K562 (cell line): Measurements from ENCODE around the gene DCUN1D3. TPM values are rescaled to one million over a fixed set of nuclear protein-coding genes. Genes with fewer than 3 reads are reported as not detected.
A peak's percentile ranks its signal among the peaks of the same experiment; 100 is the strongest.

Experiments used
- ATAC-seq: fragments of 200-7000 bp; cut with Tn5 transposase; 3 replicates; pipeline ENCODE4 v1.9.1; 2020; ENCODE audit warnings: moderate library complexity
- BruUV-seq: library from RNA; stranded (reverse); fragments of 400-500 nt; replicated peaks from 2 replicates; lab custom pipeline; 2021; lab: Mats Ljungman, UMichigan
- CTCF ChIA-PET: fragments of 300-600 bp; formaldehyde crosslinking; extraction: SDS; loops from one replicate; lab custom pipeline; 2021; ENCODE audit warnings: low intra/inter-chr PET ratio; lab: Yijun Ruan, JAX
- POLR2A ChIA-PET: fragments of 300-600, 350-650 bp; sonication (Branson Sonifier 250); formaldehyde crosslinking; extraction: SDS; loops from one replicate; lab custom pipeline; 2021; ENCODE audit warnings: antibody characterized with exemption, inconsistent platforms; lab: Yijun Ruan, JAX
- DNase-seq, 4 experiments: peaks; one replicate each; pipeline versions ENCODE4 v3.0.0 to v3.0.0-alpha.2; 2011 to 2018; ENCODE audit warnings: low spot score in 3 of 4, mixed read lengths in 3 of 4; ENCODE audit errors: extremely low read depth in 1 of 4
- FAIRE-seq: peaks from 2 replicates; lab custom pipeline; 2011; peaks lifted over from hg19 to GRCh38; lab: Jason Lieb, UNC
- H2AFZ ChIP-seq: 2 replicates; pipeline ENCODE4 v1.6.0; 2011; ENCODE audit warnings: low read depth, low read length, control low read depth, inconsistent platforms
- H3K27ac ChIP-seq: fragments of 200-600 bp; 3 replicates; pipeline ENCODE4 v1.8.0; 2011; ENCODE audit warnings: low read depth, mild to moderate bottlenecking, control low read depth, inconsistent platforms, low read length, moderate library complexity, mixed read lengths; ENCODE audit errors: extremely low read depth
- H3K27me3 ChIP-seq, 2 experiments: fragments of 300-600 bp in 1 of 2; 2 replicates in 1 of 2; 3 replicates in 1 of 2; pipeline versions ENCODE4 v1.6.0 to v1.8.0; 2011; ENCODE audit warnings: inconsistent platforms in 2 of 2, low read length in 2 of 2, mild to moderate bottlenecking in 1 of 2, mixed read lengths in 1 of 2, moderate library complexity in 1 of 2; ENCODE audit not compliant: control insufficient read depth in 2 of 2, insufficient read depth in 2 of 2
- H3K36me3 ChIP-seq: fragments of 300-600 bp; 3 replicates; pipeline ENCODE4 v1.8.0; 2011; ENCODE audit warnings: mild to moderate bottlenecking, low read length, inconsistent platforms; ENCODE audit not compliant: control insufficient read depth, insufficient read depth
- H3K4me1 ChIP-seq, 2 experiments: fragments of 200-600 bp in 1 of 2; replicated peaks in 1 of 2; 2 replicates in 1 of 2; 3 replicates in 1 of 2; pipeline versions ENCODE4 v1.5.1 to v1.8.0; 2011; ENCODE audit warnings: inconsistent platforms in 2 of 2, low read length in 2 of 2, mild to moderate bottlenecking in 1 of 2, mixed read lengths in 1 of 2, moderate library complexity in 1 of 2; ENCODE audit not compliant: control insufficient read depth in 2 of 2, insufficient read depth in 2 of 2
- H3K4me2 ChIP-seq: 2 replicates; pipeline ENCODE4 v1.6.1; 2011; ENCODE audit warnings: low read length, control low read depth, inconsistent platforms, mixed read lengths; ENCODE audit not compliant: insufficient read depth
- H3K4me3 ChIP-seq: fragments of 200-600 bp; sonication (generic), shearing (Covaris generic); 2 replicates; pipeline ENCODE4 v1.5.1; 2016; ENCODE audit warnings: control low read depth, inconsistent platforms
- H3K79me2 ChIP-seq: fragments of 200-600 bp; 3 replicates; pipeline ENCODE4 v1.8.0; 2011; ENCODE audit warnings: low read length, inconsistent platforms; ENCODE audit not compliant: control insufficient read depth, insufficient read depth
- H3K9ac ChIP-seq, 2 experiments: 2 replicates each; pipeline versions ENCODE4 v1.6.0 to v1.6.1; 2011; ENCODE audit warnings: low read depth in 2 of 2, low read length in 2 of 2, control low read depth in 1 of 2, inconsistent platforms in 1 of 2, mild to moderate bottlenecking in 1 of 2, mixed read lengths in 1 of 2; ENCODE audit not compliant: insufficient read depth in 1 of 2
- H3K9me1 ChIP-seq: one replicate; pipeline ENCODE4 v1.6.0; 2011; ENCODE audit warnings: inconsistent platforms, mild to moderate bottlenecking, low read length, moderate library complexity; ENCODE audit not compliant: control insufficient read depth, insufficient read depth
- H3K9me3 ChIP-seq: replicated peaks from 2 replicates; pipeline ENCODE4 v1.5.1; 2011; ENCODE audit warnings: low read depth, low read length, inconsistent platforms; ENCODE audit not compliant: control insufficient read depth, insufficient read depth
- H4K20me1 ChIP-seq: replicated peaks from 2 replicates; pipeline ENCODE4 v1.6.1; 2011; ENCODE audit warnings: low read length, inconsistent platforms, mixed read lengths; ENCODE audit not compliant: control insufficient read depth, insufficient read depth
- DIDO1 ChIP-seq: fragments of 450-650 bp; IDR thresholded peaks from 2 replicates; pipeline ENCODE4 v1.6.1; 2016; ENCODE audit warnings: low read depth, missing biosample characterization, missing genetic modification characterization
- ELF2 ChIP-seq: fragments of 250-450 bp; sonication (Bioruptor Pico); IDR thresholded peaks from 2 replicates; pipeline ENCODE4 v1.5.0; 2021; ENCODE audit warnings: mild to moderate bottlenecking
- ETV6 ChIP-seq, 3 experiments: fragments of 150-350 bp in 1 of 3; sonication (generic) in 1 of 3; formaldehyde crosslinking in 1 of 3; IDR thresholded peaks; 2 replicates each; pipeline versions ENCODE4 v1.6.1 to v1.8.0; 2014 to 2022; ENCODE audit warnings: borderline replicate concordance in 2 of 3, low read depth in 2 of 3, antibody characterized with exemption in 1 of 3, low read length in 1 of 3, mild to moderate bottlenecking in 1 of 3, missing genetic modification reagents in 1 of 3
- MAFG ChIP-seq: fragments of 450-650 bp; conservative IDR thresholded peaks from 2 replicates; pipeline ENCODE4 v1.6.1; 2016; ENCODE audit warnings: missing genetic modification characterization, missing compliant biosample characterization
- NEUROD1 ChIP-seq: fragments of 150-350 bp; IDR thresholded peaks from 2 replicates; pipeline ENCODE4 v1.6.1; 2014; ENCODE audit warnings: borderline replicate concordance, low read length, low read depth; ENCODE audit not compliant: partially characterized antibody
- RUNX1 ChIP-seq: sonication (generic); IDR thresholded peaks from 2 replicates; pipeline ENCODE4 v1.6.1; 2016; ENCODE audit warnings: antibody characterized with exemption, low read depth
- SRSF7 ChIP-seq: fragments of 200-400 bp; formaldehyde crosslinking; optimal IDR thresholded peaks from 2 replicates; pipeline ENCODE3; 2017; ENCODE audit warnings: mild to moderate bottlenecking, low read depth, low read length
- TSC22D4 ChIP-seq: fragments of 450-650 bp; IDR thresholded peaks from 2 replicates; pipeline ENCODE4 v1.6.1; 2016; ENCODE audit warnings: missing genetic modification characterization, missing biosample characterization, control low read depth
- ZNF24 ChIP-seq: fragments of 450-650 bp; IDR thresholded peaks from 2 replicates; pipeline ENCODE4 v1.6.1; 2016
- ZNF444 ChIP-seq: fragments of 250-450 bp; sonication (Bioruptor Pico); IDR thresholded peaks from 2 replicates; pipeline ENCODE4 v1.4.0; 2020; ENCODE audit warnings: mild to moderate bottlenecking, moderate library complexity
- WGBS: fragments of 100-300 bp; shearing (Covaris generic); methylation state at CpG from one replicate; pipeline ENCODE4 v1.1.6; 2016; ENCODE audit warnings: low coverage, mixed read lengths; ENCODE audit not compliant: insufficient coverage; ENCODE audit errors: missing lambda C conversion rate; 5-methylcytosine and 5-hydroxymethylcytosine counted together
- in situ Hi-C: fragments of 300-500 bp; cut with MboI; formaldehyde crosslinking; loops from 4 replicates; pipeline ENCODE4 v1.15.0; 2018; ENCODE audit warnings: inconsistent platforms, mixed read lengths
- intact Hi-C: fragments of 100-400 bp; cut with micrococcal nuclease; formaldehyde crosslinking; loops from 2 replicates; pipeline ENCODE4 v1.14.2; 2022
- polyA plus RNA-seq, 8 experiments: library from polyadenylated mRNA; depleted of rRNA in 4 of 8; stranded (reverse) in 5 of 8; unstranded in 3 of 8; fragments of >200 nt; fragmentation: Nextera tagmentation in 2 of 8; fragmentation: Illumina TruSeq in 1 of 8; extraction: Ambion mirVana in 2 of 8; extraction: Trizol in 1 of 8; gene quantifications; 2 replicates each; pipeline versions ENCODE4 v1.2.1 to v1.2.3, GENCODE V29; 2011 to 2014; ENCODE audit warnings: inconsistent platforms in 1 of 8, missing spikeins in 1 of 8
- total RNA-seq, 7 experiments: library from RNA; depleted of rRNA in 6 of 7; stranded (reverse); fragments of >200 nt in 6 of 7; fragmentation: Illumina TruSeq in 2 of 7; extraction: Trizol in 2 of 7; gene quantifications; 2 replicates each; pipeline versions ENCODE4 v1.2.1 to v1.2.3, GENCODE V29; 2011 to 2021; ENCODE audit warnings: low replicate concordance in 1 of 7
- TF ChIP-seq, protein P1 (sequence below): fragments of 250-450 bp; sonication (Bioruptor Pico); IDR thresholded peaks from 2 replicates; pipeline ENCODE4 v1.5.0; 2021
- TF ChIP-seq, protein P2 (sequence below), 2 experiments: fragments of 450-650 bp; IDR thresholded peaks; 2 replicates each; pipeline ENCODE4 v1.6.1; 2018; ENCODE audit warnings: mild to moderate bottlenecking in 2 of 2, low read depth in 1 of 2; ENCODE audit not compliant: partially characterized antibody in 2 of 2
- TF ChIP-seq, protein P3 (sequence below): IDR thresholded peaks from 2 replicates; pipeline ENCODE4 v1.6.1; 2011; ENCODE audit warnings: borderline replicate concordance, low read depth, mild to moderate bottlenecking, moderate library complexity, low read length; ENCODE audit not compliant: insufficient read depth, poor library complexity, severe bottlenecking
- TF ChIP-seq, protein P4 (sequence below): fragments of 450-650 bp; IDR thresholded peaks from 2 replicates; pipeline ENCODE4 v1.6.1; 2018; ENCODE audit warnings: mild to moderate bottlenecking, low read depth; ENCODE audit not compliant: partially characterized antibody

Gene DCUN1D3
- total and polyA plus RNA-seq, 9 of the 15 experiments (the other 6 are each of a cell fraction or from before 2014, with no cell fraction given) = 1.0 to 4.7 (median 2.2) TPM

DNA sequence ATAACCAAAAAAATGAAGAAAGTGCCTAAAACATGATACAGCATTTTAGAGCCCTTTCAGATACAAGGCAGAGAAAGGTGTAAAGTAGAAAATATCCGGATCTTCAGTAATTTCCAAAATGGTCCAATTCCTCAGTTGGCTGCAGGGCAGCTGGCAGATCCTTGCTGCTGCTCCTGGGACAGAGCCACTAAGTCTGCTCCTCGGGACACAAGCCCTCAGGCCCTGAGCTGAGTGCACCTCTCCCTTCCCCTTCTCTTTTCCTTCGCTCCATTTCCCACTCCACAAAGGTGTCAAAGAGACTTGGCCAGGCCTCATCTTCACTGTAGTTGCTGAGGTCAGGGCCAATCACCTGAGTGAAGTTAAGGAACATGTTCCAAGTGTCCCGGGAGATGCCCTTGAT is 40.5 kb downstream of the DCUN1D3 start:
- intact Hi-C loops (loop anchor here (10.0 kb wide), 1 partner anchor 445 kb away; no protein-coding TSS in a partner anchor), in situ Hi-C loops (loop anchor here (5.0 kb wide), 1 partner anchor 93 kb away; no protein-coding TSS in a partner anchor)
- FAIRE-seq (no peak), ATAC-seq (no peak), DNase-seq (no peak)
- BruUV-seq = no TSS peak
- H3K27ac ChIP-seq = no peak overlapping the region
- 65% methylated on average over 4 of the region's 4 CpGs for WGBS
- no peaks in the 10 kb centered on the region for H3K79me2 ChIP-seq
- no peak overlapping the region for H3K4me3 ChIP-seq
- no peaks in the 10 kb centered on the region for H3K9me3 ChIP-seq
- no peak overlapping the region for H3K4me2 ChIP-seq
- 0 out of 2 replicates have a peak, but pooled peaks cover 4% of the 10 kb centered on the region for H4K20me1 ChIP-seq
- H3K27me3 ChIP-seq = no peaks in the 10 kb centered on the region
- H3K9ac ChIP-seq = no peak overlapping the region
- POLR2A ChIA-PET = no interaction called here
- H3K4me1 ChIP-seq = no peaks in the 10 kb centered on the region
- H3K36me3 ChIP-seq = peaks cover 7% of the 10 kb centered on the region
- no peak overlapping the region for H2AFZ ChIP-seq
- CTCF ChIA-PET = no interaction called here
- H3K9me1 ChIP-seq = no peaks in the 10 kb centered on the region
- TF ChIP-seq ZNF444 (CRISPR knock-in tag) = no peak
- TF ChIP-seq, protein P1, sequence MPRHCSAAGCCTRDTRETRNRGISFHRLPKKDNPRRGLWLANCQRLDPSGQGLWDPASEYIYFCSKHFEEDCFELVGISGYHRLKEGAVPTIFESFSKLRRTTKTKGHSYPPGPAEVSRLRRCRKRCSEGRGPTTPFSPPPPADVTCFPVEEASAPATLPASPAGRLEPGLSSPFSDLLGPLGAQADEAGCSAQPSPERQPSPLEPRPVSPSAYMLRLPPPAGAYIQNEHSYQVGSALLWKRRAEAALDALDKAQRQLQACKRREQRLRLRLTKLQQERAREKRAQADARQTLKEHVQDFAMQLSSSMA (CRISPR knock-in tag) = no peak
- peak; percentile 28; the same call in 1 of the 2 replicates for TF ChIP-seq MAFG (tag)
- TF ChIP-seq, protein P2, sequence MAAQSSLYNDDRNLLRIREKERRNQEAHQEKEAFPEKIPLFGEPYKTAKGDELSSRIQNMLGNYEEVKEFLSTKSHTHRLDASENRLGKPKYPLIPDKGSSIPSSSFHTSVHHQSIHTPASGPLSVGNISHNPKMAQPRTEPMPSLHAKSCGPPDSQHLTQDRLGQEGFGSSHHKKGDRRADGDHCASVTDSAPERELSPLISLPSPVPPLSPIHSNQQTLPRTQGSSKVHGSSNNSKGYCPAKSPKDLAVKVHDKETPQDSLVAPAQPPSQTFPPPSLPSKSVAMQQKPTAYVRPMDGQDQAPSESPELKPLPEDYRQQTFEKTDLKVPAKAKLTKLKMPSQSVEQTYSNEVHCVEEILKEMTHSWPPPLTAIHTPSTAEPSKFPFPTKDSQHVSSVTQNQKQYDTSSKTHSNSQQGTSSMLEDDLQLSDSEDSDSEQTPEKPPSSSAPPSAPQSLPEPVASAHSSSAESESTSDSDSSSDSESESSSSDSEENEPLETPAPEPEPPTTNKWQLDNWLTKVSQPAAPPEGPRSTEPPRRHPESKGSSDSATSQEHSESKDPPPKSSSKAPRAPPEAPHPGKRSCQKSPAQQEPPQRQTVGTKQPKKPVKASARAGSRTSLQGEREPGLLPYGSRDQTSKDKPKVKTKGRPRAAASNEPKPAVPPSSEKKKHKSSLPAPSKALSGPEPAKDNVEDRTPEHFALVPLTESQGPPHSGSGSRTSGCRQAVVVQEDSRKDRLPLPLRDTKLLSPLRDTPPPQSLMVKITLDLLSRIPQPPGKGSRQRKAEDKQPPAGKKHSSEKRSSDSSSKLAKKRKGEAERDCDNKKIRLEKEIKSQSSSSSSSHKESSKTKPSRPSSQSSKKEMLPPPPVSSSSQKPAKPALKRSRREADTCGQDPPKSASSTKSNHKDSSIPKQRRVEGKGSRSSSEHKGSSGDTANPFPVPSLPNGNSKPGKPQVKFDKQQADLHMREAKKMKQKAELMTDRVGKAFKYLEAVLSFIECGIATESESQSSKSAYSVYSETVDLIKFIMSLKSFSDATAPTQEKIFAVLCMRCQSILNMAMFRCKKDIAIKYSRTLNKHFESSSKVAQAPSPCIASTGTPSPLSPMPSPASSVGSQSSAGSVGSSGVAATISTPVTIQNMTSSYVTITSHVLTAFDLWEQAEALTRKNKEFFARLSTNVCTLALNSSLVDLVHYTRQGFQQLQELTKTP (IDR thresholded peaks at IDR 0.05; ENCODE audit: low read depth in 1 of 2, partially characterized antibody in 2 of 2) = no peak
- TF ChIP-seq NEUROD1 = no peak
- TF ChIP-seq RUNX1 = no peak
- TF ChIP-seq, protein P3, sequence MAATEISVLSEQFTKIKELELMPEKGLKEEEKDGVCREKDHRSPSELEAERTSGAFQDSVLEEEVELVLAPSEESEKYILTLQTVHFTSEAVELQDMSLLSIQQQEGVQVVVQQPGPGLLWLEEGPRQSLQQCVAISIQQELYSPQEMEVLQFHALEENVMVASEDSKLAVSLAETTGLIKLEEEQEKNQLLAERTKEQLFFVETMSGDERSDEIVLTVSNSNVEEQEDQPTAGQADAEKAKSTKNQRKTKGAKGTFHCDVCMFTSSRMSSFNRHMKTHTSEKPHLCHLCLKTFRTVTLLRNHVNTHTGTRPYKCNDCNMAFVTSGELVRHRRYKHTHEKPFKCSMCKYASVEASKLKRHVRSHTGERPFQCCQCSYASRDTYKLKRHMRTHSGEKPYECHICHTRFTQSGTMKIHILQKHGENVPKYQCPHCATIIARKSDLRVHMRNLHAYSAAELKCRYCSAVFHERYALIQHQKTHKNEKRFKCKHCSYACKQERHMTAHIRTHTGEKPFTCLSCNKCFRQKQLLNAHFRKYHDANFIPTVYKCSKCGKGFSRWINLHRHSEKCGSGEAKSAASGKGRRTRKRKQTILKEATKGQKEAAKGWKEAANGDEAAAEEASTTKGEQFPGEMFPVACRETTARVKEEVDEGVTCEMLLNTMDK = no peak
- TF ChIP-seq ZNF24 = no peak
- no peak for TF ChIP-seq DIDO1
- no peak for TF ChIP-seq ETV6 (IDR thresholded peaks at IDR 0.05; ENCODE audit: borderline replicate concordance in 1 of 2, low read depth in 2 of 2, low read length in 1 of 2)
- no peak for TF ChIP-seq ETV6 (CRISPR knock-in tag; IDR thresholded peaks at IDR 0.05; ENCODE audit: borderline replicate concordance)
- no peak for TF ChIP-seq TSC22D4 (tag)
- no peak for TF ChIP-seq ELF2 (CRISPR knock-in tag)
- TF ChIP-seq, protein P4, sequence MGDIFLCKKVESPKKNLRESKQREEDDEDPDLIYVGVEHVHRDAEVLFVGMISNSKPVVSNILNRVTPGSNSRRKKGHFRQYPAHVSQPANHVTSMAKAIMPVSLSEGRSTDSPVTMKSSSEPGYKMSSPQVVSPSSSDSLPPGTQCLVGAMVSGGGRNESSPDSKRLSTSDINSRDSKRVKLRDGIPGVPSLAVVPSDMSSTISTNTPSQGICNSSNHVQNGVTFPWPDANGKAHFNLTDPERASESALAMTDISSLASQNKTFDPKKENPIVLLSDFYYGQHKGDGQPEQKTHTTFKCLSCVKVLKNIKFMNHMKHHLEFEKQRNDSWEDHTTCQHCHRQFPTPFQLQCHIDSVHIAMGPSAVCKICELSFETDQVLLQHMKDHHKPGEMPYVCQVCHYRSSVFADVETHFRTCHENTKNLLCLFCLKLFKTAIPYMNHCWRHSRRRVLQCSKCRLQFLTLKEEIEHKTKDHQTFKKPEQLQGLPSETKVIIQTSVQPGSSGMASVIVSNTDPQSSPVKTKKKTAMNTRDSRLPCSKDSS = no peak
- no peak for TF ChIP-seq SRSF7
